A549 (cell line): ENCODE measurements around the gene DOK1. TPM values are rescaled to one million over a fixed set of nuclear protein-coding genes. Genes with fewer than 3 reads are reported as not detected.

Source experiments
- ATAC-seq, 2 experiments: fragments of 200-7000 bp in 1 of 2; fragments of >200 bp in 1 of 2; cut with Nextera tagmentation in 1 of 2; cut with Tn5 transposase in 1 of 2; 3 replicates each; pipeline versions ENCODE4 v1.8.0 to v1.9.1; 2018 to 2020; ENCODE audit warnings: mild to moderate bottlenecking in 1 of 2, moderate library complexity in 1 of 2
- CTCF ChIA-PET: fragments of 300-600 bp; sonication (Branson Sonifier 250); formaldehyde crosslinking; extraction: SDS; loops from one replicate; lab custom pipeline; 2021; ENCODE audit warnings: antibody characterized with exemption, inconsistent platforms; lab: Yijun Ruan, JAX
- POLR2A ChIA-PET: fragments of 350-600 bp; formaldehyde crosslinking; extraction: SDS; loops from one replicate; lab custom pipeline; 2021; ENCODE audit warnings: antibody characterized with exemption, inconsistent platforms; lab: Yijun Ruan, JAX
- DNase-seq, 2 experiments: peaks; one replicate each; pipeline versions ENCODE4 v3.0.0 to v3.0.0-alpha.2; 2011 to 2016; ENCODE audit warnings: low read depth in 1 of 2, low spot score in 1 of 2
- FAIRE-seq: peaks from 2 replicates; lab custom pipeline; 2011; peaks lifted over from hg19 to GRCh38; lab: Jason Lieb, UNC
- H3K27ac ChIP-seq, 2 experiments: fragments of >200 bp; sonication (Bioruptor Twin); formaldehyde crosslinking; 3 replicates each; pipeline ENCODE4 v1.5.1; 2016 to 2017
- H3K4me1 ChIP-seq: fragments of >200 bp; sonication (Bioruptor Twin); formaldehyde crosslinking; 3 replicates; pipeline ENCODE4 v1.6.1; 2016
- H3K4me2 ChIP-seq: fragments of >200 bp; sonication (Bioruptor Twin); formaldehyde crosslinking; 3 replicates; pipeline ENCODE4 v1.6.1; 2016
- H3K4me3 ChIP-seq: fragments of >200 bp; sonication (Bioruptor Twin); formaldehyde crosslinking; 3 replicates; pipeline ENCODE4 v1.5.1; 2016
- H3K9me3 ChIP-seq: fragments of >200 bp; sonication (Bioruptor Twin); formaldehyde crosslinking; 3 replicates; pipeline ENCODE4 v1.6.1; 2016
- CBX2 ChIP-seq: fragments of 200-600 bp; sonication (generic); IDR thresholded peaks from 2 replicates; pipeline ENCODE4 v1.6.1; 2016; ENCODE audit warnings: low read depth, mild to moderate bottlenecking, borderline replicate concordance
- CHD4 ChIP-seq: fragments of 200-600 bp; sonication (generic); IDR thresholded peaks from 2 replicates; pipeline ENCODE4 v1.6.1; 2016; ENCODE audit warnings: antibody characterized with exemption, mild to moderate bottlenecking, borderline replicate concordance
- ELK1 ChIP-seq: fragments of 150-350 bp; IDR thresholded peaks from 2 replicates; pipeline ENCODE4 v1.6.1; 2014; ENCODE audit warnings: low read depth, mild to moderate bottlenecking, low read length
- EP300 ChIP-seq, 2 experiments: fragments of >200 bp; sonication (Bioruptor Twin); formaldehyde crosslinking; IDR thresholded peaks; 2 replicates in 1 of 2; 3 replicates in 1 of 2; pipeline ENCODE4 v1.6.1; 2016 to 2017
- HDAC2 ChIP-seq: fragments of 200-600 bp; sonication (generic); IDR thresholded peaks from 2 replicates; pipeline ENCODE4 v1.6.1; 2016
- HOXA7 ChIP-seq: fragments of 250-450 bp; sonication (Bioruptor Pico); IDR thresholded peaks from 2 replicates; pipeline ENCODE4 v1.5.0; 2020; ENCODE audit warnings: mild to moderate bottlenecking, moderate library complexity
- JUNB ChIP-seq: fragments of >200 bp; sonication (Bioruptor Twin); formaldehyde crosslinking; IDR thresholded peaks from 2 replicates; pipeline ENCODE4 v1.6.1; 2016
- MAZ ChIP-seq: fragments of 150-350 bp; IDR thresholded peaks from 2 replicates; pipeline ENCODE4 v1.6.1; 2014; ENCODE audit warnings: antibody characterized with exemption, low read depth, low read length, borderline replicate concordance
- NR3C1 ChIP-seq: fragments of >200 bp; sonication (Bioruptor Twin); formaldehyde crosslinking; IDR thresholded peaks from 3 replicates; pipeline ENCODE4 v1.6.1; 2017
- POLR2A ChIP-seq: IDR thresholded peaks from 2 replicates; pipeline ENCODE4 v1.6.1; 2012; ENCODE audit warnings: mild to moderate bottlenecking, low read length
- RNF2 ChIP-seq: fragments of 200-600 bp; sonication (generic); IDR thresholded peaks from 2 replicates; pipeline ENCODE4 v1.6.1; 2016; ENCODE audit warnings: low read depth, mild to moderate bottlenecking, antibody characterized with exemption, moderate library complexity, borderline replicate concordance
- TFCP2L1 ChIP-seq: fragments of 250-450 bp; sonication (Bioruptor Pico); IDR thresholded peaks from 2 replicates; pipeline ENCODE4 v1.5.0; 2021; ENCODE audit warnings: mild to moderate bottlenecking
- TP53 ChIP-seq: fragments of 250-450 bp; sonication (Bioruptor Pico); IDR thresholded peaks from 2 replicates; pipeline ENCODE4 v1.5.0; 2021; ENCODE audit warnings: mild to moderate bottlenecking, moderate library complexity
- ZC3H11A ChIP-seq: fragments of 450-650 bp; IDR thresholded peaks from 2 replicates; pipeline ENCODE4 v1.6.1; 2014; ENCODE audit warnings: antibody characterized with exemption, mild to moderate bottlenecking
- WGBS: methylation state at CpG from one replicate; pipeline ENCODE4 v1.1.6; 2017; ENCODE audit errors: missing lambda C conversion rate; 5-methylcytosine and 5-hydroxymethylcytosine counted together
- polyA plus RNA-seq, 4 experiments: library from polyadenylated mRNA; depleted of rRNA in 3 of 4; stranded (reverse); fragments of >200 nt; fragmentation: RNase III in 1 of 4; extraction: RNeasy Plus Mini Kit Qiagen cat#74134 plus additional on column Dnase treatment in 1 of 4; gene quantifications; 2 replicates in 3 of 4; 3 replicates in 1 of 4; pipeline ENCODE4 v1.2.3, GENCODE V29; 2011 to 2017
- TF ChIP-seq, protein P1 (sequence below): fragments of 250-450 bp; sonication (Bioruptor Pico); IDR thresholded peaks from 2 replicates; pipeline ENCODE4 v1.5.0; 2021; ENCODE audit warnings: mild to moderate bottlenecking, moderate library complexity, borderline replicate concordance
- TF ChIP-seq, protein P2 (sequence below): fragments of >200 bp; sonication (Bioruptor Twin); formaldehyde crosslinking; IDR thresholded peaks from 3 replicates; pipeline ENCODE4 v1.5.1; 2016

Gene DOK1
- polyA plus RNA-seq, 2 of the 4 experiments (the other 2 are of a cell fraction) = 4.0 to 5.0 TPM

GRCh38 chr2:74577448-74577847 is 22.9 kb downstream of the DOK1 start:
- CTCF ChIA-PET = interaction anchor here (1.2 to 17.2 kb wide), 4 partner anchors 8 to 94 kb away, joined by 3 to 181 read pairs (median 6); partner anchors contain the start of genes CCDC142 and TTC31

DNA sequence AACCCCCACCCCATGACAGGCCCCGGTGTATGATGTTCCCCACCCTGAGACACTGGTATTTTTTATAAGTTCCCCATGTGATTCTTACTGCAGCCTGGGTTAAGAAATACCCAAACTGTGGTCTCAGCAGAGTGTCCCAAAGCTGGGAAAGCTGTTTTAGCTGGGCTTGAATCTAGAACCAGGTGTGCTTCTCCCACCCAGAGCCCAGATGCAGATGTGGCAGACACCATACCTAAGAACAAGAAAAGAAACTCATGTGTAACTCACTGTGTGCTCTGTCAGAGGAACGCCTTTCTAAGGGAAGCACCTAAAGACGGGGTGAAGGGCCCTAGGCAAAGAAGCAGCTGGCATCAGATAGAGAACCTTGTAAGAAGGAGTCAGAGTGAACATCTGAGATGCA is 23.9 kb downstream of the DOK1 start:
- CTCF ChIA-PET = interaction anchor here (0.6 to 17.2 kb wide), 4 partner anchors 7 to 112 kb away, joined by 3 to 181 read pairs (median 4); no protein-coding TSS in a partner anchor
- ATAC-seq (no peak), FAIRE-seq (no peak), DNase-seq (no peak)
- H3K27ac ChIP-seq = no peak overlapping the region
- TF ChIP-seq ZC3H11A (no peak), CBX2 (no peak), NR3C1 (no peak)
- H3K4me3 ChIP-seq = no peak overlapping the region
- H3K4me1 ChIP-seq = peaks cover 3% of the 10 kb centered on the region
- POLR2A ChIA-PET = no interaction called here
- H3K4me2 ChIP-seq = no peak overlapping the region
- no peaks in the 10 kb centered on the region for H3K9me3 ChIP-seq
- WGBS = 82% methylated on average over 3 of the region's 3 CpGs

More at GRCh38 chr2:74577448-74577847, 22.9 kb downstream of the DOK1 start:
- TF ChIP-seq TFCP2L1 (CRISPR knock-in tag) = no peak
- no peak for TF ChIP-seq ELK1
- no peak for TF ChIP-seq EP300 (IDR thresholded peaks at IDR 0.05)
- TF ChIP-seq MAZ = no peak
- no peak for TF ChIP-seq HOXA7 (CRISPR knock-in tag)
- TF ChIP-seq RNF2 = no peak
- Histone ChIP-seq H3K4me3 (no peak overlapping the region), H3K4me1 (no peaks in the 10 kb centered on the region), H3K4me2 (no peak overlapping the region), H3K27ac (no peak overlapping the region), H3K9me3 (no peaks in the 10 kb centered on the region)
- POLR2A ChIA-PET = no interaction called here
- FAIRE-seq (no peak), ATAC-seq (no peak), DNase-seq (no peak)
- WGBS = 51% methylated on average over 2 of the region's 2 CpGs

GRCh38 chr2:74581463-74581862 is 26.9 kb downstream of the DOK1 start:
- ATAC-seq (no peak), FAIRE-seq (no peak), DNase-seq (no peak)
- Histone ChIP-seq H3K4me1 (peaks cover 14% of the 10 kb centered on the region), H3K27ac (no peak overlapping the region), H3K4me2 (no peak overlapping the region), H3K9me3 (no peaks in the 10 kb centered on the region), H3K4me3 (no peak overlapping the region)
- CTCF ChIA-PET = interaction anchor here (8.7 to 10.5 kb wide), 2 partner anchors 10 to 98 kb away, joined by 152 to 181 read pairs; partner anchors contain the start of genes CCDC142 and TTC31
- POLR2A ChIA-PET = no interaction called here
- WGBS = 80% methylated on average over 3 of the region's 3 CpGs
- no peak for TF ChIP-seq POLR2A
- TF ChIP-seq, protein P1, sequence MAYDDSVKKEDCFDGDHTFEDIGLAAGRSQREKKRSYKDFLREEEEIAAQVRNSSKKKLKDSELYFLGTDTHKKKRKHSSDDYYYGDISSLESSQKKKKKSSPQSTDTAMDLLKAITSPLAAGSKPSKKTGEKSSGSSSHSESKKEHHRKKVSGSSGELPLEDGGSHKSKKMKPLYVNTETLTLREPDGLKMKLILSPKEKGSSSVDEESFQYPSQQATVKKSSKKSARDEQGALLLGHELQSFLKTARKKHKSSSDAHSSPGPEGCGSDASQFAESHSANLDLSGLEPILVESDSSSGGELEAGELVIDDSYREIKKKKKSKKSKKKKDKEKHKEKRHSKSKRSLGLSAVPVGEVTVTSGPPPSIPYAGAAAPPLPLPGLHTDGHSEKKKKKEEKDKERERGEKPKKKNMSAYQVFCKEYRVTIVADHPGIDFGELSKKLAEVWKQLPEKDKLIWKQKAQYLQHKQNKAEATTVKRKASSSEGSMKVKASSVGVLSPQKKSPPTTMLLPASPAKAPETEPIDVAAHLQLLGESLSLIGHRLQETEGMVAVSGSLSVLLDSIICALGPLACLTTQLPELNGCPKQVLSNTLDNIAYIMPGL (CRISPR knock-in tag) = 0 out of 2 replicates have a peak, but pooled peaks have one; percentile 31
- no peak for TF ChIP-seq HDAC2
- no peak for TF ChIP-seq CHD4
- TF ChIP-seq TP53 (CRISPR knock-in tag) = no peak
- no peak for TF ChIP-seq CBX2
- TF ChIP-seq, protein P2, sequence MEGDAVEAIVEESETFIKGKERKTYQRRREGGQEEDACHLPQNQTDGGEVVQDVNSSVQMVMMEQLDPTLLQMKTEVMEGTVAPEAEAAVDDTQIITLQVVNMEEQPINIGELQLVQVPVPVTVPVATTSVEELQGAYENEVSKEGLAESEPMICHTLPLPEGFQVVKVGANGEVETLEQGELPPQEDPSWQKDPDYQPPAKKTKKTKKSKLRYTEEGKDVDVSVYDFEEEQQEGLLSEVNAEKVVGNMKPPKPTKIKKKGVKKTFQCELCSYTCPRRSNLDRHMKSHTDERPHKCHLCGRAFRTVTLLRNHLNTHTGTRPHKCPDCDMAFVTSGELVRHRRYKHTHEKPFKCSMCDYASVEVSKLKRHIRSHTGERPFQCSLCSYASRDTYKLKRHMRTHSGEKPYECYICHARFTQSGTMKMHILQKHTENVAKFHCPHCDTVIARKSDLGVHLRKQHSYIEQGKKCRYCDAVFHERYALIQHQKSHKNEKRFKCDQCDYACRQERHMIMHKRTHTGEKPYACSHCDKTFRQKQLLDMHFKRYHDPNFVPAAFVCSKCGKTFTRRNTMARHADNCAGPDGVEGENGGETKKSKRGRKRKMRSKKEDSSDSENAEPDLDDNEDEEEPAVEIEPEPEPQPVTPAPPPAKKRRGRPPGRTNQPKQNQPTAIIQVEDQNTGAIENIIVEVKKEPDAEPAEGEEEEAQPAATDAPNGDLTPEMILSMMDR = no peak
- TF ChIP-seq JUNB = no peak
